Measurements from ENCODE around the gene GOT1. TPM values are rescaled to one million over a fixed set of nuclear protein-coding genes. Genes with fewer than 3 reads are reported as not detected.

Gene GOT1
- total RNA-seq, 1 donor from 2014 or later: 38.9 TPM

DNA sequence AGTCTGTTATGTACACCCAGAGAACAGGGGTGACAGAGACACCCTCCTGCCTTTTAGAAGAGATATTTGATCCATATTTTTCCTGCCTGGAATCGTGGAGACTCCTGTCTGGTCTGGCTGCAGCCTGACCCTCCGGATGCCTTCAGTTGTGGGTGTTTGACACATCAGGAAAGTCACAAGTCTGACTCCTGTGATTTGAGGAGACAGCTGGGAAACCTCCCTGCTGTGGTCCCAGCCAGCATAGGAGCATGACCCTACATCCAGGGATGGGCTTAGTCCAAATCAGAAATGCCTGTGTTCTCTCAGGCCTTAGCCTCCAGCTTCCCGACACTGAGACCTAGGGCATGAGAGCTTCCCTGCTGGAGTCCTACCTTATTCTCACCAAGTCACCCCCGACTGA is 43.4 kb downstream of the GOT1 start:
- Mint-ChIP-seq H3K9me3 (ENCODE audit: low read depth) (no peaks in the 10 kb centered on the region), H3K27me3 (ENCODE audit: low read depth) (peaks cover 11% of the 10 kb centered on the region), H3K27ac (ENCODE audit: unreplicated experiment) (no peak overlapping the region), H3K4me3 (ENCODE audit: unreplicated experiment) (no peak overlapping the region), H3K4me1 (ENCODE audit: low read depth) (peaks cover 7% of the 10 kb centered on the region), H3K36me3 (ENCODE audit: low read depth) (no peaks in the 10 kb centered on the region)
- no peak for DNase-seq (ENCODE audit: low spot score)
- TF ChIP-seq, protein P1, sequence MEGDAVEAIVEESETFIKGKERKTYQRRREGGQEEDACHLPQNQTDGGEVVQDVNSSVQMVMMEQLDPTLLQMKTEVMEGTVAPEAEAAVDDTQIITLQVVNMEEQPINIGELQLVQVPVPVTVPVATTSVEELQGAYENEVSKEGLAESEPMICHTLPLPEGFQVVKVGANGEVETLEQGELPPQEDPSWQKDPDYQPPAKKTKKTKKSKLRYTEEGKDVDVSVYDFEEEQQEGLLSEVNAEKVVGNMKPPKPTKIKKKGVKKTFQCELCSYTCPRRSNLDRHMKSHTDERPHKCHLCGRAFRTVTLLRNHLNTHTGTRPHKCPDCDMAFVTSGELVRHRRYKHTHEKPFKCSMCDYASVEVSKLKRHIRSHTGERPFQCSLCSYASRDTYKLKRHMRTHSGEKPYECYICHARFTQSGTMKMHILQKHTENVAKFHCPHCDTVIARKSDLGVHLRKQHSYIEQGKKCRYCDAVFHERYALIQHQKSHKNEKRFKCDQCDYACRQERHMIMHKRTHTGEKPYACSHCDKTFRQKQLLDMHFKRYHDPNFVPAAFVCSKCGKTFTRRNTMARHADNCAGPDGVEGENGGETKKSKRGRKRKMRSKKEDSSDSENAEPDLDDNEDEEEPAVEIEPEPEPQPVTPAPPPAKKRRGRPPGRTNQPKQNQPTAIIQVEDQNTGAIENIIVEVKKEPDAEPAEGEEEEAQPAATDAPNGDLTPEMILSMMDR (IDR thresholded peaks at IDR 0.05): no peak

DNA sequence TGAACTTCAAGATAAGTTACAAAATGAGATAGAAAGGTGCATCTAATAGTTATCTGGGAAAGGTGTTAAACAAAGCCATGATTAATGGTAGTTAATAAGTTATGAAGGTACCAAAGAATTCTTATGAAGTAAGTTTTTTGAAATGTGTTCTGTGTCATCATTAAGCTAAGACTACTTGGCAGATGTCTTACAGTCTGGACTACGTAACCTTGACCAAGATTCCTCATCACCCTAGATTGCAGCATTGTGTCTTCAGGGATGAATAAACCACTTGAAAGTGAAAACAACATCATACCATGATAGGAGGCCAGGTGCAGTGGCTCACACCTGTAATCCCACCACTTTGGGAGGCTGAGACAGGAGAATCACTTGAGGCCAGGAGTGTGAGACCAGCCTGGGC is 48.2 kb downstream of the GOT1 start:
- Mint-ChIP-seq H3K27me3 (ENCODE audit: low read depth) (peaks cover 12% of the 10 kb centered on the region), H3K27ac (ENCODE audit: unreplicated experiment) (no peak overlapping the region), H3K4me1 (ENCODE audit: low read depth) (peaks cover 2% of the 10 kb centered on the region), H3K4me3 (ENCODE audit: unreplicated experiment) (no peak overlapping the region), H3K36me3 (ENCODE audit: low read depth) (no peaks in the 10 kb centered on the region), H3K9me3 (ENCODE audit: low read depth) (no peaks in the 10 kb centered on the region)
- DNase-seq (ENCODE audit: low spot score): no peak
- TF ChIP-seq, protein P1 (IDR thresholded peaks at IDR 0.05): no peak

DNA sequence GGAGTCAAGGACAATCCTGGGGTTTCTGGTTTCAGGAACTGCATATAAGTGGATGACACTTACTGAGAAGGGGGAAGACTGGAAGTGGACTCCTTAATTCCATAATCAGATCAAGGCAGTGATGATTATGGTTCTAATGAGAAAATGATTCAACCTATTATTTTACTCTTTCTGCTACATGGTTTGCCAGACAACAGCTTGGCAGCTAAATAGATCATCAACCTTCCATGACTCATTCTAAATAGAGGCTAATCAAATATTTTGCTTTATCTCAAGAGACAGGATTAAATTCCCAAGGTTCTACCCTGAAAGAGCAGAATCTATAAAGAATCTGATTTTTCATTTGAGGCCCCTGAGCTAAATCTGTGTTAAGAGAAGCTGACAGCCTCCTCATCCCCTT is 55.0 kb downstream of the GOT1 start:
- no peak overlapping the region for H3K27ac Mint-ChIP-seq (ENCODE audit: unreplicated experiment)
- H3K36me3 Mint-ChIP-seq (ENCODE audit: low read depth): no peaks in the 10 kb centered on the region

DNA sequence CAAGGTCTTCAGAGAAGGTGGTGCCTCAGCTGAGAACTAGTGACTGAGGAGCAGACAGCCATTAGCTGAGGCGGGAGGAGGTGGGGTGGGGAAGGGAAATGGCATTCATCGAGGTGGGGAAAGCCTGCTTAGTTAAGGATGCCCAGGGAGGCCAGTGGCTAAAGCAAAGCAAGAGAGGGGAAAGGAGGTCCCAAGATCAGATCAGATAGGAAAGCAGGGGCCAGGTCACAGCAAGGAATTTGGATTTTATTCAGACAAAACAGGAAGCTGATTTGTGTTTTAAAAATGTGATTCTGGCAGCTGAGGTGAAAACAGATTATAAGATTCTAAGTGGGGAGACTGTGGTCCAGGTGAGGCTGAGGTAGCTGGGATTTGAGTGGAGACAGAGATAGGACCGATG is 55.5 kb downstream of the GOT1 start:
- peaks cover 18% of the 10 kb centered on the region for H3K4me1 Mint-ChIP-seq (ENCODE audit: low read depth)
- H3K27me3 Mint-ChIP-seq (ENCODE audit: low read depth): peaks cover 11% of the 10 kb centered on the region
- TF ChIP-seq, protein P1 (IDR thresholded peaks at IDR 0.05): no peak
- no peak overlapping the region for H3K27ac Mint-ChIP-seq (ENCODE audit: unreplicated experiment)
- no peak overlapping the region for H3K4me3 Mint-ChIP-seq (ENCODE audit: unreplicated experiment)
- H3K9me3 Mint-ChIP-seq (ENCODE audit: low read depth): no peaks in the 10 kb centered on the region
- no peaks in the 10 kb centered on the region for H3K36me3 Mint-ChIP-seq (ENCODE audit: low read depth)
- no peak for DNase-seq (ENCODE audit: low spot score)

More for the DNA sequence above, 55.0 kb downstream of the GOT1 start:
- no peak overlapping the region for H3K4me3 Mint-ChIP-seq (ENCODE audit: unreplicated experiment)
- peaks cover 11% of the 10 kb centered on the region for H3K27me3 Mint-ChIP-seq (ENCODE audit: low read depth)
- no peaks in the 10 kb centered on the region for H3K9me3 Mint-ChIP-seq (ENCODE audit: low read depth)
- H3K4me1 Mint-ChIP-seq (ENCODE audit: low read depth): peaks cover 18% of the 10 kb centered on the region
- TF ChIP-seq, protein P1 (IDR thresholded peaks at IDR 0.05): no peak
- DNase-seq (ENCODE audit: low spot score): no peak

DNA sequence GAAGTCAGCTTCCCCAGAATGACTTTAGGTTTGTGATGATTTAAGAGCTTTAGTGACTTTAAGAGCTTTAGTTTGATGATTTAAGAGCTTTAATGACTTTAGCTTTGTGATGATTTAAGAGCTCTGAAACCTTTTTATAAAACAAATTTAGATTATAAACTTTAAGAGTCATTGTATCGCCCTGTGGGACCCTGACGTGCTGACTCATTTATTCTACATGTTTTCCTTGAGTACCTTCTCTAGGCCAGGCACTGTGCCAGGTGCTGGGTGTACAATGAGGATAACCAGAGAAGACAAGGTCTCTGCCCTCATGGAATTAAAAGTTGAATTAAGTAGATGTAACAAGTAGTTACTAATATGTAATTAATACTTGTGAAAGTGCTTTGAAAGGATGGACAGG is 55.9 kb downstream of the GOT1 start:
- peaks cover 13% of the 10 kb centered on the region for H3K27me3 Mint-ChIP-seq (ENCODE audit: low read depth)
- peaks cover 18% of the 10 kb centered on the region for H3K4me1 Mint-ChIP-seq (ENCODE audit: low read depth)
- H3K4me3 Mint-ChIP-seq (ENCODE audit: unreplicated experiment): no peak overlapping the region
- DNase-seq (ENCODE audit: low spot score): no peak
- H3K36me3 Mint-ChIP-seq (ENCODE audit: low read depth): no peaks in the 10 kb centered on the region
- TF ChIP-seq, protein P1 (IDR thresholded peaks at IDR 0.05): no peak
- H3K9me3 Mint-ChIP-seq (ENCODE audit: low read depth): no peaks in the 10 kb centered on the region
- H3K27ac Mint-ChIP-seq (ENCODE audit: unreplicated experiment): no peak overlapping the region
